Esophagus muscularis mucosa (tissue), 4 donors: ENCODE results near the gene PAX9. TPM values are rescaled to one million over a fixed set of nuclear protein-coding genes. Genes with fewer than 3 reads are reported as not detected.
A peak's percentile ranks its signal among the peaks of the same experiment; 100 is the strongest.

Source experiments
- DNase-seq: peaks from one replicate; pipeline ENCODE4 v3.0.0-alpha.2; 2017; ENCODE audit errors: extremely low spot score
- H3K27ac ChIP-seq, 4 donors: fragments of 200-600 bp; sonication (generic); replicated peaks in 1 of 4; 1 replicate in 3 of 4; 2 replicates in 1 of 4; pipeline ENCODE4 v1.5.1; 2016 to 2019; ENCODE audit warnings: mild to moderate bottlenecking in 1 of 4
- H3K27me3 ChIP-seq, 4 donors: fragments of 200-600 bp; sonication (generic); one replicate each; pipeline versions ENCODE4 v1.5.1 to v1.6.0; 2016 to 2019
- H3K36me3 ChIP-seq, 4 donors: fragments of 200-600 bp; sonication (generic); one replicate each; pipeline ENCODE4 v1.5.1; 2016 to 2019
- H3K4me1 ChIP-seq, 4 donors: fragments of 200-600 bp; sonication (generic); one replicate each; pipeline ENCODE4 v1.5.1; 2016 to 2019
- H3K4me3 ChIP-seq, 4 donors: fragments of 200-600 bp; sonication (generic); 1 replicate in 2 of 4; 2 replicates in 2 of 4; pipeline ENCODE4 v1.5.1; 2016 to 2019; ENCODE audit warnings: mild to moderate bottlenecking in 4 of 4, moderate library complexity in 1 of 4
- H3K9me3 ChIP-seq, 4 donors: fragments of 200-600 bp; sonication (generic); 1 replicate in 3 of 4; 2 replicates in 1 of 4; pipeline ENCODE4 v1.5.1; 2016 to 2019
- CTCF ChIP-seq, 3 experiments: fragments of 200-600 bp in 2 of 3; fragments of 450-650 bp in 1 of 3; sonication (generic) in 2 of 3; IDR thresholded peaks; one replicate each; pipeline ENCODE4 v1.5.1; 2017 to 2019; ENCODE audit warnings: antibody characterized with exemption in 3 of 3, mild to moderate bottlenecking in 2 of 3, moderate library complexity in 1 of 3
- EP300 ChIP-seq: sonication (generic); formaldehyde crosslinking; IDR thresholded peaks from one replicate; pipeline ENCODE4 v1.6.1; 2017; ENCODE audit warnings: antibody characterized with exemption
- POLR2A ChIP-seq: fragments of 450-650 bp; IDR thresholded peaks from one replicate; pipeline ENCODE4 v1.6.1; 2017; ENCODE audit warnings: antibody characterized with exemption, moderate library complexity, mild to moderate bottlenecking, low read depth
- POLR2AphosphoS5 ChIP-seq, 2 donors: sonication (generic); formaldehyde crosslinking; IDR thresholded peaks; one replicate each; pipeline ENCODE4 v1.6.1; 2017; ENCODE audit warnings: antibody characterized with exemption in 2 of 2
- WGBS: methylation state at CpG from one replicate; pipeline ENCODE4 v1.1.5; 2018; 5-methylcytosine and 5-hydroxymethylcytosine counted together
- intact Hi-C: fragments of 100-400 bp; cut with DNase I; formaldehyde crosslinking; loops from one replicate; pipeline ENCODE4 v1.15.1; 2023
- total RNA-seq, 4 donors: library from RNA; depleted of rRNA; stranded (reverse); fragments of >200 nt; gene quantifications; one replicate each; pipeline versions ENCODE4 v1.1.0 to v1.2.1, GENCODE V29; 2016

PAX9 gene
- total RNA-seq, 4 donors from 2014 or later, result 0.50 to 2.1 (median 0.77) TPM

DNA sequence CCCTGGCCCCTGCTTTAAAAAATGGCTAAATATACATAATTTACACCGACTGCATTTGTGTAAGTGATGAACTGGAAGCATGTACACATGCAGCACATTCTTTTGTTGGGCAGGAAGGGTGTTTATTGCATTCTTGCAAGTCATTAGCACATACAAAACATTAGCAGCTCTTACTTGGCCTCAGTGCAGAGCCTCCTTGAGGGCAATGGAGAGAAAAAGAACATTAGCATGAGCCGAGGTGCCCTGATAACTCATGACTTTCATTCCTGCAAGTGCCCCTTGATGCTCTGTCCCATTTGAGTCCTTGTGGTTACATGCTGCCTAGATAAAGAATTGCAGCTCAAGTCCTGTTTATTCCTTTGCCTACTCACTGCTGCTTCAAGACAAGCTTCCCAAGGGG, 61.9 kb downstream of the PAX9 start:
- no peak for TF ChIP-seq POLR2A
- TF ChIP-seq EP300, result no peak
- no peak for TF ChIP-seq CTCF (IDR thresholded peaks at IDR 0.05)
- intact Hi-C loops, result no loop called here
- Histone ChIP-seq H3K9me3 (no peaks in the 10 kb centered on the region), H3K4me1 (no peaks in the 10 kb centered on the region), H3K4me3 (no peak overlapping the region), H3K36me3 (no peaks in the 10 kb centered on the region), H3K27ac (no peak overlapping the region), H3K27me3 (no peaks in the 10 kb centered on the region)
- 33% methylated on average over 2 of the region's 2 CpGs for WGBS
- DNase-seq, result peak; percentile 64

GRCh38 chr14:36724162-36724561, 62.5 kb downstream of the PAX9 start:
- Histone ChIP-seq H3K36me3 (no peaks in the 10 kb centered on the region), H3K27ac (no peak overlapping the region), H3K9me3 (no peaks in the 10 kb centered on the region), H3K4me1 (no peaks in the 10 kb centered on the region), H3K4me3 (no peak overlapping the region), H3K27me3 (no peaks in the 10 kb centered on the region)
- intact Hi-C loops, result no loop called here
- peak; percentile 77 for DNase-seq
- no peak for TF ChIP-seq POLR2A
- no peak for TF ChIP-seq EP300
- no peak for TF ChIP-seq CTCF (IDR thresholded peaks at IDR 0.05)
- no peak for TF ChIP-seq POLR2AphosphoS5 (IDR thresholded peaks at IDR 0.05)

DNA sequence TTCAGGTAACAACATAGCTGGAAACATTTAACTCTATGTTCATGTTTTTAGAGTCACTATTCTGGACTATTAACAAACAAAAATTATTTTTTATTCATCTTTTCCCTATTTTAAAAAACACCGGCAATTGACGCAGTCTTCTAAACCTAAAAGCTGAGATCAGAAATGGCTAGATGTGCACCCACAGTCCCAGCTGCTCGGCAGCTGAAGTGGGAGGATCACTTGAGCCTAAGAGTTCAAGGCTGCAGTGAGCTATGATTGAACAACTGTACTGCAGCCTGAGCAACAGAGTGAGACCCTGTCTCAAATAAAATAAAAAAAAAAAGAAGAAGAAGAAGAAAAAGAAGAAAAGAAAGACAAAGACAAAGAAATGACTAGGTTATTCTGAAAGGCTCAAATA, 64.5 kb downstream of the PAX9 start:
- TF ChIP-seq POLR2AphosphoS5 (IDR thresholded peaks at IDR 0.05) (no peak), EP300 (no peak)
- Histone ChIP-seq H3K27me3 (no peaks in the 10 kb centered on the region), H3K4me1 (no peaks in the 10 kb centered on the region), H3K9me3 (no peaks in the 10 kb centered on the region), H3K27ac (no peak overlapping the region), H3K36me3 (no peaks in the 10 kb centered on the region), H3K4me3 (no peak overlapping the region)
- peak; percentile 10 for DNase-seq
- intact Hi-C loops, result no loop called here
- 76% methylated on average over 3 of the region's 3 CpGs for WGBS

Other genes with a start within 250 kb of the PAX9 start
- under 1 TPM in 2 of 4 donors, not detected in 2; 0.45 to 0.92 TPM for gene NKX2-1, start 141.6 kb upstream of the PAX9 start, total RNA-seq
- gene NKX2-8, start 79.2 kb upstream of the PAX9 start, total RNA-seq, result not detected